WTC11 (cell line): Measurements from ENCODE around the gene ABCA3. TPM values are rescaled to one million over a fixed set of nuclear protein-coding genes. Genes with fewer than 3 reads are reported as not detected.

Experiments
- ATAC-seq: fragments of 200-7000 bp; cut with Tn5 transposase; 2 replicates; pipeline ENCODE4 v1.10.0; 2021; ENCODE audit warnings: mild to moderate bottlenecking, moderate library complexity
- CTCF ChIA-PET: fragments of 300-600 bp; sonication (Branson Sonifier 250); formaldehyde crosslinking; loops from one replicate; lab custom pipeline; 2021; ENCODE audit warnings: antibody characterized with exemption; lab: Charles Lee
- POLR2A ChIA-PET: fragments of 350-600 bp; sonication (Branson Sonifier 250); formaldehyde crosslinking; loops from one replicate; lab custom pipeline; 2021; ENCODE audit warnings: antibody characterized with exemption; lab: Charles Lee
- DNase-seq: peaks from one replicate; pipeline ENCODE4 v3.0.0; 2021; ENCODE audit warnings: low spot score
- H3K27ac Mint-ChIP-seq: 2 replicates; pipeline ENCODE4 v1.8.0; 2021; ENCODE audit warnings: mixed read lengths
- H3K27me3 Mint-ChIP-seq: 2 replicates; pipeline ENCODE4 v1.8.0; 2021; ENCODE audit warnings: low read depth, mild to moderate bottlenecking, moderate library complexity, mixed read lengths
- H3K36me3 Mint-ChIP-seq: 2 replicates; pipeline ENCODE4 v1.8.0; 2021; ENCODE audit warnings: mixed read lengths
- H3K4me1 Mint-ChIP-seq: 2 replicates; pipeline ENCODE4 v1.8.0; 2022; ENCODE audit warnings: mixed read lengths
- H3K4me3 Mint-ChIP-seq: 2 replicates; pipeline ENCODE4 v1.8.0; 2021; ENCODE audit warnings: mild to moderate bottlenecking, moderate library complexity, mixed read lengths
- H3K9me3 Mint-ChIP-seq: 2 replicates; pipeline ENCODE4 v1.8.0; 2021; ENCODE audit warnings: mixed read lengths
- CREB1 ChIP-seq: sonication (generic); formaldehyde crosslinking; IDR thresholded peaks from 2 replicates; pipeline ENCODE4 v1.8.0; 2023; ENCODE audit warnings: mild to moderate bottlenecking, missing genetic modification reagents
- GTF2I ChIP-seq: fragments of 250-450 bp; sonication (Bioruptor Pico); conservative IDR thresholded peaks from 2 replicates; pipeline ENCODE4 v1.4.0; 2021; ENCODE audit warnings: mild to moderate bottlenecking
- KAT7 ChIP-seq: sonication (generic); formaldehyde crosslinking; IDR thresholded peaks from 2 replicates; pipeline ENCODE4 v1.8.1; 2023; ENCODE audit warnings: missing genetic modification reagents, mild to moderate bottlenecking, borderline replicate concordance
- MXD4 ChIP-seq: fragments of 250-450 bp; sonication (Bioruptor Pico); IDR thresholded peaks from 2 replicates; pipeline ENCODE4 v1.8.0; 2021; ENCODE audit warnings: mild to moderate bottlenecking, moderate library complexity, borderline replicate concordance
- NFATC4 ChIP-seq: fragments of 250-450 bp; sonication (Bioruptor Pico); IDR thresholded peaks from 2 replicates; pipeline ENCODE4 v1.9.0; 2021; ENCODE audit warnings: mild to moderate bottlenecking
- NFE2L1 ChIP-seq: sonication (generic); formaldehyde crosslinking; IDR thresholded peaks from 2 replicates; pipeline ENCODE4 v1.8.1; 2023; ENCODE audit warnings: missing genetic modification reagents
- NR3C1 ChIP-seq: sonication (generic); formaldehyde crosslinking; conservative IDR thresholded peaks from 2 replicates; pipeline ENCODE4 v1.8.1; 2023; ENCODE audit warnings: low read depth, mild to moderate bottlenecking, missing genetic modification reagents
- RORB ChIP-seq: fragments of 250-450 bp; sonication (Bioruptor Pico); IDR thresholded peaks from 2 replicates; pipeline ENCODE4 v1.9.0; 2021; ENCODE audit warnings: mild to moderate bottlenecking
- SMAD4 ChIP-seq: sonication (generic); formaldehyde crosslinking; IDR thresholded peaks from 2 replicates; pipeline ENCODE4 v1.8.0; 2022; ENCODE audit warnings: mild to moderate bottlenecking, missing genetic modification reagents
- TCF7 ChIP-seq: sonication (generic); formaldehyde crosslinking; IDR thresholded peaks from 2 replicates; pipeline ENCODE4 v1.8.0; 2022; ENCODE audit warnings: mild to moderate bottlenecking, low read depth, missing genetic modification reagents, moderate library complexity
- TP53 ChIP-seq: sonication (generic); formaldehyde crosslinking; IDR thresholded peaks from 2 replicates; pipeline ENCODE4 v1.8.1; 2023; ENCODE audit warnings: mild to moderate bottlenecking, missing genetic modification reagents
- ZNF121 ChIP-seq: sonication (generic); formaldehyde crosslinking; IDR thresholded peaks from 2 replicates; pipeline ENCODE4 v1.8.0; 2023; ENCODE audit warnings: missing genetic modification reagents
- ZNF232 ChIP-seq: sonication (generic); formaldehyde crosslinking; IDR thresholded peaks from 2 replicates; pipeline ENCODE4 v1.8.0; 2022; ENCODE audit warnings: mild to moderate bottlenecking, missing genetic modification reagents
- total RNA-seq: library from RNA; stranded (reverse); gene quantifications from 3 replicates; pipeline ENCODE4 v1.2.3, GENCODE V29; 2021
- TF ChIP-seq, protein P1 (sequence below): fragments of 250-450 bp; sonication (Bioruptor Pico); conservative IDR thresholded peaks from 2 replicates; pipeline ENCODE4 v1.9.0; 2021; ENCODE audit warnings: mild to moderate bottlenecking
- TF ChIP-seq, protein P2 (sequence below): fragments of 250-450 bp; sonication (Bioruptor Pico); IDR thresholded peaks from 2 replicates; pipeline ENCODE4 v1.9.0; 2021; ENCODE audit warnings: mild to moderate bottlenecking
- TF ChIP-seq, protein P3 (sequence below): sonication (generic); formaldehyde crosslinking; IDR thresholded peaks from 2 replicates; pipeline ENCODE4 v1.8.0; 2022; ENCODE audit warnings: mild to moderate bottlenecking, missing genetic modification reagents
- TF ChIP-seq, protein P4 (sequence below): sonication (generic); formaldehyde crosslinking; IDR thresholded peaks from 2 replicates; pipeline ENCODE4 v1.8.1; 2023; ENCODE audit warnings: mild to moderate bottlenecking, missing genetic modification reagents
- TF ChIP-seq, protein P5 (sequence below): sonication (generic); formaldehyde crosslinking; IDR thresholded peaks from 2 replicates; pipeline ENCODE4 v1.8.0; 2023; ENCODE audit warnings: mild to moderate bottlenecking, missing genetic modification reagents
- TF ChIP-seq, protein P6 (sequence below): fragments of 250-450 bp; sonication (Bioruptor Pico); IDR thresholded peaks from 2 replicates; pipeline ENCODE4 v1.9.0; 2021; ENCODE audit warnings: mild to moderate bottlenecking

The ABCA3 gene
- total RNA-seq, 1 experiment from 2014 or later = 12.1 TPM

DNA sequence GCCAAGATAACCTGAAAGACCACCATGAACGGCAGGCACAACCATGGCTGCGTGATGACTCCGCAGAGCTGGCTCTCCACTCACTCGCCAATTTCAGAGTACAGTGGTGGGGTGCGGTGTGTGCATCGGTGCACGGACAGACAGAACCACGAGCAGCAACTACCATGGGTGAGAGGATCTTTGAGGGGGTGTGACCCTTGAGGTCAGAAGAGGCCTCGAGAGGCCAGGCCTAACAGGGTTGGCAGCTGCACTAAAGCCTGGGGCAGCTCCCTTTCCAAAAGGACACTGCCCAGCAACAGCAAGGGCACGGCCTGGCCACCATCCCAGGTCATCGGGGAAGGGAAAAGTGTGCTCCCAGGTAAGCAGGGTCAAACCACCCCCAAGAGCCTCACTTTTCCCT lies 87.2 kb downstream of the ABCA3 start:
- Mint-ChIP-seq H3K4me3 (no peak overlapping the region), H3K9me3 (no peaks in the 10 kb centered on the region), H3K4me1 (peaks cover 9% of the 10 kb centered on the region), H3K36me3 (peaks cover 51% of the 10 kb centered on the region), H3K27ac (peak overlapping the region; percentile 81), H3K27me3 (no peaks in the 10 kb centered on the region)
- DNase-seq = no peak
- CTCF ChIA-PET = interaction anchor here (2.9 to 3.8 kb wide), 2 partner anchors 58 to 248 kb away, joined by 18 to 62 read pairs; partner anchors contain the start of gene CASKIN1
- ATAC-seq = no peak
- TF ChIP-seq, protein P1, sequence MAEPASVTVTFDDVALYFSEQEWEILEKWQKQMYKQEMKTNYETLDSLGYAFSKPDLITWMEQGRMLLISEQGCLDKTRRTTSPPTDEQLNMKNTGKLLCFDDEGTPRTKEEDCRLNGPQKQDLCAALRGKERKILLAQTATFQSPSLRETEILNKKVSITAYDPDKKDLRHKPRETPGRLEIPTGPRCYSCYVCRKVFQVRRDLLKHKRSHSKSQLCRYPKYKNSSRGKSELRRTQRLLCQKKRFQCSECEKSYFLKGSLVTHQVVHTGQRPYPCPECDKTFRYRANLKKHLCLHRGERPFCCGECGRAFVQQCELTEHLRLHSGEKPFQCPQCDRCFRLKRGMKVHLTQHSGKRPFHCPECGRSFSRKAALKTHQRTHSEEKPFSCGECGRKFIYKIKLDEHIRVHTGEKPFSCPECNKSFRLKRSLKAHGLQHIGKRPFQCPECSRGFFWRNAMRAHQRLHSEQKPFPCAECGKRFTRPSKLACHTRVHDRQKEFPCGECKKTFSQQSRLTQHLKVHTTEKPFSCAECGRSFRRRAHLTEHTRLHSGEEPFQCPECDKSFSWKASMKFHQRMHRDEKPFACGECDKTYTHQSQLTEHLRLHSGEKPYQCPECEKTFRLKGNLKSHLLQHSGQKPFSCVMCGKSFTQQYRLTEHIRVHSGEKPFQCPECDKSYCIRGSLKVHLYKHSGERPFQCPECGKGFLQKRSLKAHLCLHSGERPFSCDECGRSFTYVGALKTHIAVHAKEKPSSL (CRISPR knock-in tag) = no peak
- TF ChIP-seq RORB (CRISPR knock-in tag) (no peak), GTF2I (CRISPR knock-in tag) (no peak), TP53 (CRISPR knock-in tag) (no peak), KAT7 (no peak), MXD4 (CRISPR knock-in tag) (no peak), NR3C1 (CRISPR knock-in tag) (no peak), SMAD4 (CRISPR knock-in tag) (no peak)
- TF ChIP-seq, protein P2, sequence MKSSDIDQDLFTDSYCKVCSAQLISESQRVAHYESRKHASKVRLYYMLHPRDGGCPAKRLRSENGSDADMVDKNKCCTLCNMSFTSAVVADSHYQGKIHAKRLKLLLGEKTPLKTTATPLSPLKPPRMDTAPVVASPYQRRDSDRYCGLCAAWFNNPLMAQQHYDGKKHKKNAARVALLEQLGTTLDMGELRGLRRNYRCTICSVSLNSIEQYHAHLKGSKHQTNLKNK (CRISPR knock-in tag) = no peak
- TF ChIP-seq, protein P3, sequence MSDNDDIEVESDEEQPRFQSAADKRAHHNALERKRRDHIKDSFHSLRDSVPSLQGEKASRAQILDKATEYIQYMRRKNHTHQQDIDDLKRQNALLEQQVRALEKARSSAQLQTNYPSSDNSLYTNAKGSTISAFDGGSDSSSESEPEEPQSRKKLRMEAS (CRISPR knock-in tag) = no peak
- POLR2A ChIA-PET = interaction anchor here (0.6 to 4.7 kb wide), 3 partner anchors 10 to 1539 kb away, joined by 3 to 28 read pairs (median 4); partner anchors contain the start of gene DNASE1L2

DNA sequence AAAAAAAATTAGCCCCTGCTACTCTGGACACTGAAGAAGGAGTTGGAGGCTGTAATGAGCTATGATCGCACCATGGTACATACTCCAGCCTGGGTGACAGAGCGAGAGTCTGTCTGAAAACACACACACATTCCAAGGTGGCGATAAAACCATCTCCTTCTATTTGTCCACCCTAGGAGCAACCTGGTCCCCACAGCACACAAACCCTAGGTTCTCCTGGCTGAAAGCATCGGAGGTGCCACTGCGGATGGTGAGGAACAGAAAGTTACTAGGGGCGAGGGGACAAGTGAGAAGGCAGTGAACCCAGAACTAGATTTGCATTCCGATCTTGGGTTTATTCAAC lies 87.8 kb downstream of the ABCA3 start:
- POLR2A ChIA-PET = interaction anchor here (1.5 to 4.7 kb wide), 4 partner anchors 10 to 97 kb away, joined by 7 to 28 read pairs (median 10); partner anchors contain the start of genes DNASE1L2 and TRAF7
- TF ChIP-seq RORB (CRISPR knock-in tag) = no peak
- no peak for TF ChIP-seq ZNF121
- TF ChIP-seq CREB1 (CRISPR knock-in tag) = no peak
- no peak overlapping the region for H3K4me3 Mint-ChIP-seq

DNA sequence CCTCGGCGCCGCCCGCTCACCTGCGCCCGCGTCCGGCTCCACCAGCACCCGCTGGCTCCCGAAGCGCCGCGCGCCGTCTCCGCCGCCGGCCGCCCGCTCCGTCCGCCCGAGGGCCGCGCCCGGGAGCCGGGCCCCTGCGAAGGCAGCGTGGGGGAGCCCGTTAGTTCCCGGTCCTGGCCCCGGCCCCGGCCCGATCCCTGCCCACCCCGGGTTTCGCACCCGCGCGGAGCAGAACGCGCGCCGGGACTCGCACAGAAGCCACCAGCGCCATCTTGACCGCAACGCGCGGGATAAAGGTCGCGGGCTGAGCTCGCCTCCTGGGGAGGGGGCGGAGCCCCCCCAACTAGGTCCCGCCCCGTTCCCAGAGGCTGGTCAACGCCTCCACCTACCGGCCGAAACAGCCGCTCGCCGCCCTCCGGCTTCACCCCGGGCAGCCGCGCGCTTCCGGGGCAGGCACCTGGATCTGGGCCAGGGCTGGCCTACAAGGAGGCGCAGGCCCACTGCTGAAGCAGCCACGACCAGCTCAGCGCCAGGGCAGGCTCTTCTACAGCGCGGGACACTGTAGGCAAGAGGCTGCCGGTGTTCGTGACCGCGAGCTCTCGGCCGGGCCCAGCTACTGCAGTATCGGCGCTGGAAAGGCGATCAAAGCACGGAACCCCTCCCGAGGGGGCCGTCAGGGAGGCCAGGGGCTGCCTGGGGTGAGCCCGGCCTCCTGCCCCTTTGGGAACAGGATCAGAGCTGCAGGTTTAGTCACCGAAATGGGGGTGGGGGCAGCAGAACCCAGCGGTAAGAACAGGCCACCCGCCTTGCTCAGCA lies 89.0 kb downstream of the ABCA3 start, which contains the start of gene ECI1:
TSS of gene ECI1 (minus strand) at position 292 of the 816 bp plus-strand sequence. CDS start at position 271, 21 bp downstream.
- Mint-ChIP-seq H3K4me3 (peak within 1 kb of the TSS; percentile 92), H3K4me1 (peaks cover 9% of the 10 kb centered on the region), H3K27me3 (no peaks in the 10 kb centered on the region), H3K36me3 (peaks cover 36% of the 10 kb centered on the region), H3K27ac (peak within 1 kb of the TSS; percentile 98), H3K9me3 (no peaks in the 10 kb centered on the region)
- ChIA-PET POLR2A (interaction anchor here (0.5 to 4.7 kb wide), 15 partner anchors 11 to 1657 kb away, joined by 3 to 28 read pairs (median 6); partner anchors contain the start of genes ABCA3, BRICD5, DNASE1L2 and MLST8), CTCF (interaction anchor here (0.6 to 3.8 kb wide), 27 partner anchors 10 to 882 kb away, joined by 3 to 62 read pairs (median 5); partner anchors contain the start of genes CASKIN1, CEMP1, DNASE1L2 and E4F1)
- ATAC-seq (peak; percentile 93), DNase-seq (peak; percentile 94)
- 0 out of 2 replicates have a peak, but pooled peaks have one; percentile 53 for TF ChIP-seq NFATC4 (CRISPR knock-in tag)
- TF ChIP-seq RORB (CRISPR knock-in tag) = no peak
- TF ChIP-seq, protein P4, sequence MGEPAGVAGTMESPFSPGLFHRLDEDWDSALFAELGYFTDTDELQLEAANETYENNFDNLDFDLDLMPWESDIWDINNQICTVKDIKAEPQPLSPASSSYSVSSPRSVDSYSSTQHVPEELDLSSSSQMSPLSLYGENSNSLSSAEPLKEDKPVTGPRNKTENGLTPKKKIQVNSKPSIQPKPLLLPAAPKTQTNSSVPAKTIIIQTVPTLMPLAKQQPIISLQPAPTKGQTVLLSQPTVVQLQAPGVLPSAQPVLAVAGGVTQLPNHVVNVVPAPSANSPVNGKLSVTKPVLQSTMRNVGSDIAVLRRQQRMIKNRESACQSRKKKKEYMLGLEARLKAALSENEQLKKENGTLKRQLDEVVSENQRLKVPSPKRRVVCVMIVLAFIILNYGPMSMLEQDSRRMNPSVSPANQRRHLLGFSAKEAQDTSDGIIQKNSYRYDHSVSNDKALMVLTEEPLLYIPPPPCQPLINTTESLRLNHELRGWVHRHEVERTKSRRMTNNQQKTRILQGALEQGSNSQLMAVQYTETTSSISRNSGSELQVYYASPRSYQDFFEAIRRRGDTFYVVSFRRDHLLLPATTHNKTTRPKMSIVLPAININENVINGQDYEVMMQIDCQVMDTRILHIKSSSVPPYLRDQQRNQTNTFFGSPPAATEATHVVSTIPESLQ (CRISPR knock-in tag) = no peak
- no peak for TF ChIP-seq NFE2L1
- TF ChIP-seq ZNF232 (CRISPR knock-in tag) = no peak
- TF ChIP-seq TCF7 (CRISPR knock-in tag) = no peak
- TF ChIP-seq, protein P5, sequence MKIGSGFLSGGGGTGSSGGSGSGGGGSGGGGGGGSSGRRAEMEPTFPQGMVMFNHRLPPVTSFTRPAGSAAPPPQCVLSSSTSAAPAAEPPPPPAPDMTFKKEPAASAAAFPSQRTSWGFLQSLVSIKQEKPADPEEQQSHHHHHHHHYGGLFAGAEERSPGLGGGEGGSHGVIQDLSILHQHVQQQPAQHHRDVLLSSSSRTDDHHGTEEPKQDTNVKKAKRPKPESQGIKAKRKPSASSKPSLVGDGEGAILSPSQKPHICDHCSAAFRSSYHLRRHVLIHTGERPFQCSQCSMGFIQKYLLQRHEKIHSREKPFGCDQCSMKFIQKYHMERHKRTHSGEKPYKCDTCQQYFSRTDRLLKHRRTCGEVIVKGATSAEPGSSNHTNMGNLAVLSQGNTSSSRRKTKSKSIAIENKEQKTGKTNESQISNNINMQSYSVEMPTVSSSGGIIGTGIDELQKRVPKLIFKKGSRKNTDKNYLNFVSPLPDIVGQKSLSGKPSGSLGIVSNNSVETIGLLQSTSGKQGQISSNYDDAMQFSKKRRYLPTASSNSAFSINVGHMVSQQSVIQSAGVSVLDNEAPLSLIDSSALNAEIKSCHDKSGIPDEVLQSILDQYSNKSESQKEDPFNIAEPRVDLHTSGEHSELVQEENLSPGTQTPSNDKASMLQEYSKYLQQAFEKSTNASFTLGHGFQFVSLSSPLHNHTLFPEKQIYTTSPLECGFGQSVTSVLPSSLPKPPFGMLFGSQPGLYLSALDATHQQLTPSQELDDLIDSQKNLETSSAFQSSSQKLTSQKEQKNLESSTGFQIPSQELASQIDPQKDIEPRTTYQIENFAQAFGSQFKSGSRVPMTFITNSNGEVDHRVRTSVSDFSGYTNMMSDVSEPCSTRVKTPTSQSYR (CRISPR knock-in tag) = no peak
- TF ChIP-seq, protein P6, sequence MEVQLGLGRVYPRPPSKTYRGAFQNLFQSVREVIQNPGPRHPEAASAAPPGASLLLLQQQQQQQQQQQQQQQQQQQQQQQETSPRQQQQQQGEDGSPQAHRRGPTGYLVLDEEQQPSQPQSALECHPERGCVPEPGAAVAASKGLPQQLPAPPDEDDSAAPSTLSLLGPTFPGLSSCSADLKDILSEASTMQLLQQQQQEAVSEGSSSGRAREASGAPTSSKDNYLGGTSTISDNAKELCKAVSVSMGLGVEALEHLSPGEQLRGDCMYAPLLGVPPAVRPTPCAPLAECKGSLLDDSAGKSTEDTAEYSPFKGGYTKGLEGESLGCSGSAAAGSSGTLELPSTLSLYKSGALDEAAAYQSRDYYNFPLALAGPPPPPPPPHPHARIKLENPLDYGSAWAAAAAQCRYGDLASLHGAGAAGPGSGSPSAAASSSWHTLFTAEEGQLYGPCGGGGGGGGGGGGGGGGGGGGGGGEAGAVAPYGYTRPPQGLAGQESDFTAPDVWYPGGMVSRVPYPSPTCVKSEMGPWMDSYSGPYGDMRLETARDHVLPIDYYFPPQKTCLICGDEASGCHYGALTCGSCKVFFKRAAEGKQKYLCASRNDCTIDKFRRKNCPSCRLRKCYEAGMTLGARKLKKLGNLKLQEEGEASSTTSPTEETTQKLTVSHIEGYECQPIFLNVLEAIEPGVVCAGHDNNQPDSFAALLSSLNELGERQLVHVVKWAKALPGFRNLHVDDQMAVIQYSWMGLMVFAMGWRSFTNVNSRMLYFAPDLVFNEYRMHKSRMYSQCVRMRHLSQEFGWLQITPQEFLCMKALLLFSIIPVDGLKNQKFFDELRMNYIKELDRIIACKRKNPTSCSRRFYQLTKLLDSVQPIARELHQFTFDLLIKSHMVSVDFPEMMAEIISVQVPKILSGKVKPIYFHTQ (CRISPR knock-in tag) = no peak

More for the DNA sequence above, 87.8 kb downstream of the ABCA3 start:
- no peak for DNase-seq
- ATAC-seq = no peak
- Mint-ChIP-seq H3K9me3 (no peaks in the 10 kb centered on the region), H3K36me3 (peaks cover 46% of the 10 kb centered on the region), H3K27me3 (no peaks in the 10 kb centered on the region), H3K4me1 (peaks cover 9% of the 10 kb centered on the region), H3K27ac (peak overlapping the region; percentile 81)
- CTCF ChIA-PET = interaction anchor here (1.2 to 3.8 kb wide), 6 partner anchors 11 to 248 kb away, joined by 5 to 62 read pairs (median 16); partner anchors contain the start of gene CASKIN1
